PC-3 (cell line): ENCODE results near the gene CD6.

Experiments used
- EZH2 ChIP-seq: fragments of 300-600 bp; sonication (generic); IDR thresholded peaks from one replicate; pipeline ENCODE4 v1.6.1; 2017; ENCODE audit warnings: antibody characterized with exemption, mild to moderate bottlenecking, low read length; ENCODE audit not compliant: unreplicated experiment
- TF ChIP-seq, protein P1 (sequence below): fragments of 300-600 bp; sonication (generic); conservative IDR thresholded peaks from 2 replicates; pipeline ENCODE4 v1.5.1; 2017; ENCODE audit warnings: antibody characterized with exemption, low read depth, mild to moderate bottlenecking, low read length

DNA sequence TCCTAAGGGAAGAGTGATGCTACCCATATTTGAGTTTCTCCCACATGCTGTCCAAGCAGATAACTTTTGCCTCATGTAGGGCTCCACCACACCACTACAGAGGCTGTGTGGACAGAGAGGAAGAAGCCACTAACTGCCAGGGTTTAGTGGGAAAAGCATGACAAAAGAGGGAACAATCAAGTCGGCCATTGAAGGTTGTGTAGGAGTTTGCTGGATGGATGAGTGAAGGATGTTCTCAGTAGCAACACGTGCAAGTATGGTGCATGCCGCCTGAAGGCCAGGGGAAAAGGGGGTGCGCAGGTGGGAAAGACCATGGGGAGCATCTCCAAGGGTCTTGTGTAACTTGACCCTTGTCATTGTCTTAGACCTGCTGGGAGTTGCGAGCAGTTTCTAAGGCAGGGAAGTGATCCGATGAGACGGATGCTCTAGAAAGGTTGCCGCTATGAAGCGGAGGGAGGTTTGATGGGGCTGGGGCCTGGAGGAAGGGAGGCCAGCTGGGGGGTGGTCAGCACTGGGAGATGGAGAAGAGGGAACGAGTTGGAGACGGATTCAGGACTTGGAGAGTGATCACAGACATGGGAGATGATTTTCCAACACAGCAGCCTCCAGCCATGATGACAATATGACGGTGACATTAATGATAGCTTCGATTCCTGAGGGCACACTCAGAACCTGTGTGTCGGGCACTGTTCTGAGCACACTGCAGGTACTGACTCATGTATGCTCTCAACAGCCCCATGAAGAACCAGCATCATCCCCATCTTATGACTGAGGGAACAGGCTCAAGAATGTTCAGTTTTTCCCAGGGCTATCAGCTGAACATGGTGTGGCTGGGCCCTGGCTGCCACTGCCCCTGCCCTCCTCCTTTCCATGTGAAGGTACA lies 53.7 kb downstream of the CD6 start:
- no peak for TF ChIP-seq EZH2
- TF ChIP-seq, protein P1, sequence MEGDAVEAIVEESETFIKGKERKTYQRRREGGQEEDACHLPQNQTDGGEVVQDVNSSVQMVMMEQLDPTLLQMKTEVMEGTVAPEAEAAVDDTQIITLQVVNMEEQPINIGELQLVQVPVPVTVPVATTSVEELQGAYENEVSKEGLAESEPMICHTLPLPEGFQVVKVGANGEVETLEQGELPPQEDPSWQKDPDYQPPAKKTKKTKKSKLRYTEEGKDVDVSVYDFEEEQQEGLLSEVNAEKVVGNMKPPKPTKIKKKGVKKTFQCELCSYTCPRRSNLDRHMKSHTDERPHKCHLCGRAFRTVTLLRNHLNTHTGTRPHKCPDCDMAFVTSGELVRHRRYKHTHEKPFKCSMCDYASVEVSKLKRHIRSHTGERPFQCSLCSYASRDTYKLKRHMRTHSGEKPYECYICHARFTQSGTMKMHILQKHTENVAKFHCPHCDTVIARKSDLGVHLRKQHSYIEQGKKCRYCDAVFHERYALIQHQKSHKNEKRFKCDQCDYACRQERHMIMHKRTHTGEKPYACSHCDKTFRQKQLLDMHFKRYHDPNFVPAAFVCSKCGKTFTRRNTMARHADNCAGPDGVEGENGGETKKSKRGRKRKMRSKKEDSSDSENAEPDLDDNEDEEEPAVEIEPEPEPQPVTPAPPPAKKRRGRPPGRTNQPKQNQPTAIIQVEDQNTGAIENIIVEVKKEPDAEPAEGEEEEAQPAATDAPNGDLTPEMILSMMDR = no peak
